Measurements from ENCODE around the gene COL23A1. TPM values are rescaled to one million over a fixed set of nuclear protein-coding genes. Genes with fewer than 3 reads are reported as not detected.

COL23A1 gene
- total RNA-seq, 4 donors from 2014 or later, result 2.5 to 3.4 (median 3.0) TPM

DNA sequence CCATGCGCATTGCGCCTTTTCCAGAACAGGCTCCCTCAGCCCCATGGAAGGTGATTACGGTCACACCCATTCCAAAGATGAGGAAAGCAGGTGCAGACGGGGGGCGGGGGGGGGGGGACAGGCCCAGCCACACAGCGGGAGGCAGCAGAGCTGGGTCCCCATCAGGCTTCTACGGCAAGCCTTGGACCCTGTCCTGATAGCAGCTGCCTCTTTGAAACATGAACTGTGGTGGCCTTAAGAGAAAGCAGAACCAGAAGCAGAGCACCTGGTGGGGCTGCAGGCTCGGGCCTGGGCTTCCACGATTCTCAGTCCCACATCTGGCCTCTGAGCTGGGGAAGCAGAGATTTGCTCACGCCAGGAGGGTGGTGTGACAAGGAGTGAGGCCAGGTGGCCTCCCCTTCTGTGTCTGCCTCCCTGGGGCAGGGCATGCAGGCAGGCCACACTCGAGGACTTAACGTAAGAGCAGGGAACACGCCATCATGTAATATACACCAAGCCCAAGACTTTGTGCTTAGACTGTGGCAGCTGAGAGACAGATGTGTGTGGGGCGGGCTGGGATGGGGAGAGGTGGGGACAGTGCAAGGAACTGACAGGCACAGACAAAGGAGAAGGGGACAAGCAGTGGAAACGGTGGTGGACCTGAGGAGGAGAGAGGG, 343.4 kb downstream of the COL23A1 start:
- no peak overlapping the region for H3K4me3 ChIP-seq (ENCODE audit: low read depth, poor library complexity, severe bottlenecking)
- intact Hi-C loops (cut with DNase I; ENCODE audit: low total_unique reads), result no loop called here
- TF ChIP-seq CTCF (IDR thresholded peaks at IDR 0.05) (no peak), POLR2A (IDR thresholded peaks at IDR 0.05) (no peak)
- no peak for DNase-seq (ENCODE audit: low spot score in 2 of 2)
- WGBS, 2 donors, result 78 to 79% methylated on average over 15 of the region's 15 CpGs

GRCh38 chr5:178245389-178245788, 344.8 kb downstream of the COL23A1 start:
- intact Hi-C loops (cut with DNase I; ENCODE audit: low total_unique reads), result no loop called here
- no peak for DNase-seq (ENCODE audit: low spot score in 2 of 2)
- TF ChIP-seq POLR2A (IDR thresholded peaks at IDR 0.05) (no peak), CTCF (IDR thresholded peaks at IDR 0.05) (no peak)
- WGBS, 2 donors, result 94% methylated on average over 2 of the region's 2 CpGs
- H3K4me3 ChIP-seq (ENCODE audit: low read depth, poor library complexity, severe bottlenecking), result no peak overlapping the region

DNA sequence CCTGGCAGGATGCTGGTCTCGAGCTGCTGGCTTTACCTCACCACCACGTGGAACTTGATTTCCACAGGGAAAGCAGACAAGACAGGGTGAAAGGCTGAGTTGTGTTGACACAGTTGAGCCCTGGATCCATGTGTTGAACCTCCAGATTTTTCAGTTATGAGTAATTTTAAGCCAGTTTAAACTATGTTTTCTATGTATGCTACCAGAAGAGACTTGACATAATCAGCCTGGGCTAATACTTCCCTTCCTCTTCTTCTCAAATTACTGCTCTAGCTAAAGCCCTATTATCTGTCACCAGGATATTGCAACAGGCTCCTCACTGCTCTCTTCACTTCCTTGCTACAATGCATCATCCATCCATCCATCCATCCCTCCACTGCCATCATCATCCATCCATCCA, 345.6 kb downstream of the COL23A1 start:
- 92 to 95% methylated on average over 2 of the region's 2 CpGs for WGBS, 2 donors
- TF ChIP-seq POLR2A (IDR thresholded peaks at IDR 0.05), result no peak
- no peak for TF ChIP-seq CTCF (IDR thresholded peaks at IDR 0.05)
- no peak overlapping the region for H3K4me3 ChIP-seq (ENCODE audit: low read depth, poor library complexity, severe bottlenecking)
- no peak for DNase-seq (ENCODE audit: low spot score in 2 of 2)
- intact Hi-C loops (cut with DNase I; ENCODE audit: low total_unique reads), result no loop called here

DNA sequence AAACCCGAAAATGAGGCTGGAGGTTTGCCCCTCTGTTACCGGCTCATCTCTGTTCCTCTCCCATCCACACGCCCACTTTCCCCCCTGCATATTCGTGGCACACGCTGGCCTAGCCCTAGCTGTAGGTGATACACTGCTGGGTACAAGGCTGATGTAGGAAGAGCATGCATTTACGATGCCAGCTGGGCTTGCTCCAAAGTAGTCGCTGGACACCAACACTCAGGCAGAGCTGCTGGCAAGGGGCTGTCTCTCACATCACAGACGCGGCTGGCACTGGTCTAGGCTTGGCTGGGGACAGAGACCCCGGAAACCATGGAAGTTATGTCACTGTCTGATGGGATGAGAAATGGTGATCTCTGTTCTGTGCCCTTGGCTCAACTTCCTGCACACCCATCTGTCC, 347.8 kb downstream of the COL23A1 start:
- WGBS, 2 donors, result 76 to 85% methylated on average over 9 to 10 of the region's 10 CpGs
- no peak for DNase-seq (ENCODE audit: low spot score in 2 of 2)
- intact Hi-C loops (cut with DNase I; ENCODE audit: low total_unique reads), result no loop called here
- H3K4me3 ChIP-seq (ENCODE audit: low read depth, poor library complexity, severe bottlenecking), result no peak overlapping the region
- TF ChIP-seq CTCF (IDR thresholded peaks at IDR 0.05), result no peak
- TF ChIP-seq POLR2A (IDR thresholded peaks at IDR 0.05), result no peak

DNA sequence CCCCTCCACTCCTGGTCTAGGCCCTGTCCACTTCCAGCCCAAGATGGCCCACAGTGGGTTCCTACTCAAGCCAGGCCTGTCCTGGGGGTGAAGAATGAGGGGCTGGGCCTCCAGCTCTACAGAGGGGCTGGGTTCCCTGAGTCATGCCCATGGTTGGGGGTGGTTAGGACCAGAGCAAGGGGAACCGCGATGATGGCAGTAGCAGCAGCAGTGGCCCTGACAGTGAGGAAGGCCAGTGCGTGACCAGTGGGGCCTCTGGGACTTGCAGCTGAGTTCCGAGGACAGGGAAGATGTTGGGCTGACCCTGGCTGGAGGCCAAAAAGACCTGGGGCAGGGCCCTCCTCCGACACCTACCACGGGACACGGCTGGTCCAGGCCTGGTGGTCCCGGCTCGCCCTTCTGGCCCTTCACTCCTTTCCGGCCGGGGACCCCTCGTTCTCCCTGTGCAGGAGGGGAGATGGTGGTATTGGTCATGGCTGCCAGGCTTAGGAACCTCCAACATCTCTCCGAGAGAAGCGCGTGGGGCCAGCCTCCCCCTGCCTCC, 348.4 kb downstream of the COL23A1 start:
- no peak overlapping the region for H3K4me3 ChIP-seq (ENCODE audit: low read depth, poor library complexity, severe bottlenecking)
- TF ChIP-seq CTCF (IDR thresholded peaks at IDR 0.05) (no peak), POLR2A (IDR thresholded peaks at IDR 0.05) (no peak)
- 82 to 88% methylated on average over 14 to 15 of the region's 15 CpGs for WGBS, 2 donors
- no peak for DNase-seq (ENCODE audit: low spot score in 2 of 2)
- intact Hi-C loops (cut with DNase I; ENCODE audit: low total_unique reads), result no loop called here

- intact Hi-C loops (cut with DNase I; ENCODE audit: low total_unique reads), result no loop called here
- TF ChIP-seq POLR2A (IDR thresholded peaks at IDR 0.05), result no peak
- no peak for TF ChIP-seq CTCF (IDR thresholded peaks at IDR 0.05)
- WGBS, 2 donors, result 83 to 89% methylated on average over 8 of the region's 8 CpGs
- H3K4me3 ChIP-seq (ENCODE audit: low read depth, poor library complexity, severe bottlenecking), result no peak overlapping the region
- no peak for DNase-seq (ENCODE audit: low spot score in 2 of 2)
Observed at GRCh38 chr5:178241231-178241663, 348.9 kb downstream of the COL23A1 start.

All from lower leg skin (tissue), 4 donors.